WTC11 (cell line): ENCODE measurements around the gene CX3CL1. TPM values are rescaled to one million over a fixed set of nuclear protein-coding genes. Genes with fewer than 3 reads are reported as not detected.

Experiments
- ATAC-seq: fragments of 200-7000 bp; cut with Tn5 transposase; 2 replicates; pipeline ENCODE4 v1.10.0; 2021; ENCODE audit warnings: mild to moderate bottlenecking, moderate library complexity
- CTCF ChIA-PET: fragments of 300-600 bp; sonication (Branson Sonifier 250); formaldehyde crosslinking; loops from one replicate; lab custom pipeline; 2021; ENCODE audit warnings: antibody characterized with exemption; lab: Charles Lee
- POLR2A ChIA-PET: fragments of 350-600 bp; sonication (Branson Sonifier 250); formaldehyde crosslinking; loops from one replicate; lab custom pipeline; 2021; ENCODE audit warnings: antibody characterized with exemption; lab: Charles Lee
- DNase-seq: peaks from one replicate; pipeline ENCODE4 v3.0.0; 2021; ENCODE audit warnings: low spot score
- H3K27ac Mint-ChIP-seq: 2 replicates; pipeline ENCODE4 v1.8.0; 2021; ENCODE audit warnings: mixed read lengths
- H3K27me3 Mint-ChIP-seq: 2 replicates; pipeline ENCODE4 v1.8.0; 2021; ENCODE audit warnings: low read depth, mild to moderate bottlenecking, moderate library complexity, mixed read lengths
- H3K36me3 Mint-ChIP-seq: 2 replicates; pipeline ENCODE4 v1.8.0; 2021; ENCODE audit warnings: mixed read lengths
- H3K4me1 Mint-ChIP-seq: 2 replicates; pipeline ENCODE4 v1.8.0; 2022; ENCODE audit warnings: mixed read lengths
- H3K4me3 Mint-ChIP-seq: 2 replicates; pipeline ENCODE4 v1.8.0; 2021; ENCODE audit warnings: mild to moderate bottlenecking, moderate library complexity, mixed read lengths
- H3K9me3 Mint-ChIP-seq: 2 replicates; pipeline ENCODE4 v1.8.0; 2021; ENCODE audit warnings: mixed read lengths
- ETV6 ChIP-seq: sonication (generic); formaldehyde crosslinking; IDR thresholded peaks from 2 replicates; pipeline ENCODE4 v1.8.1; 2022; ENCODE audit warnings: mild to moderate bottlenecking, missing genetic modification reagents
- FOXK1 ChIP-seq: sonication (generic); formaldehyde crosslinking; IDR thresholded peaks from 2 replicates; pipeline ENCODE4 v1.8.0; 2022; ENCODE audit warnings: mild to moderate bottlenecking, moderate library complexity, missing genetic modification reagents
- JAZF1 ChIP-seq: fragments of 250-450 bp; sonication (Bioruptor Pico); IDR thresholded peaks from 2 replicates; pipeline ENCODE4 v1.9.0; 2021; ENCODE audit warnings: moderate library complexity, mild to moderate bottlenecking, inconsistent platforms
- TEAD4 ChIP-seq: sonication (generic); formaldehyde crosslinking; IDR thresholded peaks from 2 replicates; pipeline ENCODE4 v1.8.0; 2022; ENCODE audit warnings: mild to moderate bottlenecking, missing genetic modification reagents
- ZNF219 ChIP-seq: sonication (generic); formaldehyde crosslinking; IDR thresholded peaks from 2 replicates; pipeline ENCODE4 v1.8.0; 2023; ENCODE audit warnings: missing genetic modification reagents, mild to moderate bottlenecking, borderline replicate concordance
- ZNF317 ChIP-seq: sonication (generic); formaldehyde crosslinking; IDR thresholded peaks from 2 replicates; pipeline ENCODE4 v1.8.1; 2023; ENCODE audit warnings: low read depth, mild to moderate bottlenecking, moderate library complexity, missing genetic modification reagents, borderline replicate concordance
- ZNF396 ChIP-seq: fragments of 250-450 bp; sonication (Bioruptor Pico); IDR thresholded peaks from 2 replicates; pipeline ENCODE4 v1.8.0; 2021; ENCODE audit warnings: mild to moderate bottlenecking, moderate library complexity, borderline replicate concordance
- ZNF423 ChIP-seq: fragments of 250-450 bp; sonication (Bioruptor Pico); IDR thresholded peaks from 2 replicates; pipeline ENCODE4 v2.1.2; 2022; ENCODE audit warnings: mild to moderate bottlenecking, moderate library complexity
- total RNA-seq: library from RNA; stranded (reverse); gene quantifications from 3 replicates; pipeline ENCODE4 v1.2.3, GENCODE V29; 2021
- TF ChIP-seq, protein P1 (sequence below): sonication (generic); formaldehyde crosslinking; IDR thresholded peaks from 2 replicates; pipeline ENCODE4 v1.8.1; 2022; ENCODE audit warnings: mild to moderate bottlenecking, missing genetic modification reagents, moderate library complexity, borderline replicate concordance
- TF ChIP-seq, protein P2 (sequence below): sonication (generic); formaldehyde crosslinking; IDR thresholded peaks from 2 replicates; pipeline ENCODE4 v1.8.1; 2022; ENCODE audit warnings: low read depth, missing genetic modification reagents, borderline replicate concordance
- TF ChIP-seq, protein P3 (sequence below): sonication (generic); formaldehyde crosslinking; IDR thresholded peaks from 2 replicates; pipeline ENCODE4 v1.8.1; 2023; ENCODE audit warnings: mild to moderate bottlenecking, missing genetic modification reagents, borderline replicate concordance
- TF ChIP-seq, protein P4 (sequence below): fragments of 250-450 bp; sonication (Bioruptor Pico); IDR thresholded peaks from 2 replicates; pipeline ENCODE4 v1.9.0; 2021; ENCODE audit warnings: mild to moderate bottlenecking, borderline replicate concordance

Gene CX3CL1
- total RNA-seq, 1 experiment from 2014 or later, result 1.2 TPM

DNA sequence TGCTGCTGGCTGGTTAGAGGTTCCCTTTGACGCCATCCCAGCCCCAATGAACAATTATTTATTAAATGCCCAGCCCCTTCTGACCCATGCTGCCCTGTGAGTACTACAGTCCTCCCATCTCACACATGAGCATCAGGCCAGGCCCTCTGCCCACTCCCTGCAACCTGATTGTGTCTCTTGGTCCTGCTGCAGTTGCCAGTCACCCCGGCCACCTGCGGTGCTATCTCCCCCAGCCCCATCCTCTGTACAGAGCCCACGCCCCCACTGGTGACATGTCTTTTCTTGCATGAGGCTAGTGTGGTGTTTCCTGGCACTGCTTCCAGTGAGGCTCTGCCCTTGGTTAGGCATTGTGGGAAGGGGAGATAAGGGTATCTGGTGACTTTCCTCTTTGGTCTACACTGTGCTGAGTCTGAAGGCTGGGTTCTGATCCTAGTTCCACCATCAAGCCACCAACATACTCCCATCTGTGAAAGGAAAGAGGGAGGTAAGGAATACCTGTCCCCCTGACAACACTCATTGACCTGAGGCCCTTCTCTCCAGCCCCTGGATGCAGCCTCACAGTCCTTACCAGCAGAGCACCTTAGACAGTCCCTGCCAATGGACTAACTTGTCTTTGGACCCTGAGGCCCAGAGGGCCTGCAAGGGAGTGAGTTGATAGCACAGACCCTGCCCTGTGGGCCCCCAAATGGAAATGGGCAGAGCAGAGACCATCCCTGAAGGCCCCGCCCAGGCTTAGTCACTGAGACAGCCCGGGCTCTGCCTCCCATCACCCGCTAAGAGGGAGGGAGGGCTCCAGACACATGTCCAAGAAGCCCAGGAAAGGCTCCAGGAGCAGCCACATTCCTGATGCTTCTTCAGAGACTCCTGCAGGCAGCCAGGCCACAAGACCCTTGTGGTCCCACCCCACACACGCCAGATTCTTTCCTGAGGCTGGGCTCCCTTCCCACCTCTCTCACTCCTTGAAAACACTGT lies 11.3 kb downstream of the CX3CL1 start:
- ATAC-seq (peak; percentile 31), DNase-seq (no peak)
- Mint-ChIP-seq H3K4me1 (peaks cover 3% of the 10 kb centered on the region; the same call in 1 of the 2 replicates), H3K27me3 (no peaks in the 10 kb centered on the region), H3K36me3 (no peaks in the 10 kb centered on the region), H3K9me3 (peaks cover under 1% of the 10 kb centered on the region; the same call in 1 of the 2 replicates), H3K27ac (no peak overlapping the region), H3K4me3 (no peak overlapping the region)
- ChIA-PET CTCF (interaction anchor here (1.1 kb wide), 1 partner anchor 34 kb away, joined by 3 read pairs; no protein-coding TSS in a partner anchor), POLR2A (no interaction called here)
- TF ChIP-seq ZNF423 (CRISPR knock-in tag) (no peak), JAZF1 (no peak), ZNF317 (CRISPR knock-in tag) (no peak), ZNF396 (CRISPR knock-in tag) (no peak), ZNF219 (no peak), FOXK1 (CRISPR knock-in tag) (no peak), TEAD4 (no peak), ETV6 (CRISPR knock-in tag) (no peak)
- TF ChIP-seq, protein P1, sequence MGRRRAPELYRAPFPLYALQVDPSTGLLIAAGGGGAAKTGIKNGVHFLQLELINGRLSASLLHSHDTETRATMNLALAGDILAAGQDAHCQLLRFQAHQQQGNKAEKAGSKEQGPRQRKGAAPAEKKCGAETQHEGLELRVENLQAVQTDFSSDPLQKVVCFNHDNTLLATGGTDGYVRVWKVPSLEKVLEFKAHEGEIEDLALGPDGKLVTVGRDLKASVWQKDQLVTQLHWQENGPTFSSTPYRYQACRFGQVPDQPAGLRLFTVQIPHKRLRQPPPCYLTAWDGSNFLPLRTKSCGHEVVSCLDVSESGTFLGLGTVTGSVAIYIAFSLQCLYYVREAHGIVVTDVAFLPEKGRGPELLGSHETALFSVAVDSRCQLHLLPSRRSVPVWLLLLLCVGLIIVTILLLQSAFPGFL (CRISPR knock-in tag), result no peak
- TF ChIP-seq, protein P2, sequence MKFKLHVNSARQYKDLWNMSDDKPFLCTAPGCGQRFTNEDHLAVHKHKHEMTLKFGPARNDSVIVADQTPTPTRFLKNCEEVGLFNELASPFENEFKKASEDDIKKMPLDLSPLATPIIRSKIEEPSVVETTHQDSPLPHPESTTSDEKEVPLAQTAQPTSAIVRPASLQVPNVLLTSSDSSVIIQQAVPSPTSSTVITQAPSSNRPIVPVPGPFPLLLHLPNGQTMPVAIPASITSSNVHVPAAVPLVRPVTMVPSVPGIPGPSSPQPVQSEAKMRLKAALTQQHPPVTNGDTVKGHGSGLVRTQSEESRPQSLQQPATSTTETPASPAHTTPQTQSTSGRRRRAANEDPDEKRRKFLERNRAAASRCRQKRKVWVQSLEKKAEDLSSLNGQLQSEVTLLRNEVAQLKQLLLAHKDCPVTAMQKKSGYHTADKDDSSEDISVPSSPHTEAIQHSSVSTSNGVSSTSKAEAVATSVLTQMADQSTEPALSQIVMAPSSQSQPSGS, result no peak
- TF ChIP-seq, protein P3, sequence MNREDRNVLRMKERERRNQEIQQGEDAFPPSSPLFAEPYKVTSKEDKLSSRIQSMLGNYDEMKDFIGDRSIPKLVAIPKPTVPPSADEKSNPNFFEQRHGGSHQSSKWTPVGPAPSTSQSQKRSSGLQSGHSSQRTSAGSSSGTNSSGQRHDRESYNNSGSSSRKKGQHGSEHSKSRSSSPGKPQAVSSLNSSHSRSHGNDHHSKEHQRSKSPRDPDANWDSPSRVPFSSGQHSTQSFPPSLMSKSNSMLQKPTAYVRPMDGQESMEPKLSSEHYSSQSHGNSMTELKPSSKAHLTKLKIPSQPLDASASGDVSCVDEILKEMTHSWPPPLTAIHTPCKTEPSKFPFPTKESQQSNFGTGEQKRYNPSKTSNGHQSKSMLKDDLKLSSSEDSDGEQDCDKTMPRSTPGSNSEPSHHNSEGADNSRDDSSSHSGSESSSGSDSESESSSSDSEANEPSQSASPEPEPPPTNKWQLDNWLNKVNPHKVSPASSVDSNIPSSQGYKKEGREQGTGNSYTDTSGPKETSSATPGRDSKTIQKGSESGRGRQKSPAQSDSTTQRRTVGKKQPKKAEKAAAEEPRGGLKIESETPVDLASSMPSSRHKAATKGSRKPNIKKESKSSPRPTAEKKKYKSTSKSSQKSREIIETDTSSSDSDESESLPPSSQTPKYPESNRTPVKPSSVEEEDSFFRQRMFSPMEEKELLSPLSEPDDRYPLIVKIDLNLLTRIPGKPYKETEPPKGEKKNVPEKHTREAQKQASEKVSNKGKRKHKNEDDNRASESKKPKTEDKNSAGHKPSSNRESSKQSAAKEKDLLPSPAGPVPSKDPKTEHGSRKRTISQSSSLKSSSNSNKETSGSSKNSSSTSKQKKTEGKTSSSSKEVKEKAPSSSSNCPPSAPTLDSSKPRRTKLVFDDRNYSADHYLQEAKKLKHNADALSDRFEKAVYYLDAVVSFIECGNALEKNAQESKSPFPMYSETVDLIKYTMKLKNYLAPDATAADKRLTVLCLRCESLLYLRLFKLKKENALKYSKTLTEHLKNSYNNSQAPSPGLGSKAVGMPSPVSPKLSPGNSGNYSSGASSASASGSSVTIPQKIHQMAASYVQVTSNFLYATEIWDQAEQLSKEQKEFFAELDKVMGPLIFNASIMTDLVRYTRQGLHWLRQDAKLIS (CRISPR knock-in tag), result no peak
- TF ChIP-seq, protein P4, sequence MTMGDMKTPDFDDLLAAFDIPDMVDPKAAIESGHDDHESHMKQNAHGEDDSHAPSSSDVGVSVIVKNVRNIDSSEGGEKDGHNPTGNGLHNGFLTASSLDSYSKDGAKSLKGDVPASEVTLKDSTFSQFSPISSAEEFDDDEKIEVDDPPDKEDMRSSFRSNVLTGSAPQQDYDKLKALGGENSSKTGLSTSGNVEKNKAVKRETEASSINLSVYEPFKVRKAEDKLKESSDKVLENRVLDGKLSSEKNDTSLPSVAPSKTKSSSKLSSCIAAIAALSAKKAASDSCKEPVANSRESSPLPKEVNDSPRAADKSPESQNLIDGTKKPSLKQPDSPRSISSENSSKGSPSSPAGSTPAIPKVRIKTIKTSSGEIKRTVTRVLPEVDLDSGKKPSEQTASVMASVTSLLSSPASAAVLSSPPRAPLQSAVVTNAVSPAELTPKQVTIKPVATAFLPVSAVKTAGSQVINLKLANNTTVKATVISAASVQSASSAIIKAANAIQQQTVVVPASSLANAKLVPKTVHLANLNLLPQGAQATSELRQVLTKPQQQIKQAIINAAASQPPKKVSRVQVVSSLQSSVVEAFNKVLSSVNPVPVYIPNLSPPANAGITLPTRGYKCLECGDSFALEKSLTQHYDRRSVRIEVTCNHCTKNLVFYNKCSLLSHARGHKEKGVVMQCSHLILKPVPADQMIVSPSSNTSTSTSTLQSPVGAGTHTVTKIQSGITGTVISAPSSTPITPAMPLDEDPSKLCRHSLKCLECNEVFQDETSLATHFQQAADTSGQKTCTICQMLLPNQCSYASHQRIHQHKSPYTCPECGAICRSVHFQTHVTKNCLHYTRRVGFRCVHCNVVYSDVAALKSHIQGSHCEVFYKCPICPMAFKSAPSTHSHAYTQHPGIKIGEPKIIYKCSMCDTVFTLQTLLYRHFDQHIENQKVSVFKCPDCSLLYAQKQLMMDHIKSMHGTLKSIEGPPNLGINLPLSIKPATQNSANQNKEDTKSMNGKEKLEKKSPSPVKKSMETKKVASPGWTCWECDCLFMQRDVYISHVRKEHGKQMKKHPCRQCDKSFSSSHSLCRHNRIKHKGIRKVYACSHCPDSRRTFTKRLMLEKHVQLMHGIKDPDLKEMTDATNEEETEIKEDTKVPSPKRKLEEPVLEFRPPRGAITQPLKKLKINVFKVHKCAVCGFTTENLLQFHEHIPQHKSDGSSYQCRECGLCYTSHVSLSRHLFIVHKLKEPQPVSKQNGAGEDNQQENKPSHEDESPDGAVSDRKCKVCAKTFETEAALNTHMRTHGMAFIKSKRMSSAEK, result no peak
